A172 (cell line): ENCODE data around the gene SLC15A4. TPM values are rescaled to one million over a fixed set of nuclear protein-coding genes. Genes with fewer than 3 reads are reported as not detected.
A peak's percentile ranks its signal among the peaks of the same experiment; 100 is the strongest.
"Not testable (repeated sequence)": the region's sequence is repeated elsewhere in the genome, so short reads cannot be mapped to it uniquely, and the experiment has no call there.

Experiments used
- DNase-seq: peaks from one replicate; pipeline ENCODE4 v3.0.0-alpha.2; 2015; ENCODE audit warnings: low spot score
- total RNA-seq: library from RNA; depleted of rRNA; stranded (reverse); fragments of >200 nt; shearing (Covaris generic); gene quantifications from 2 replicates; pipeline ENCODE4 v1.2.3, GENCODE V29; 2014

Gene SLC15A4
- total RNA-seq, 1 experiment from 2014 or later, result 30.3 TPM

GRCh38 chr12:128814411-128815261, 9.1 kb downstream of the SLC15A4 start:
- DNase-seq, result no peak

- no peak for DNase-seq
These were observed 9.9 kb downstream of the SLC15A4 start for GRCh38 chr12:128813883-128814282.

GRCh38 chr12:128813392-128813791, 10.4 kb downstream of the SLC15A4 start:
- no peak for DNase-seq

- DNase-seq, result no peak
These were observed 12.0 kb downstream of the SLC15A4 start for GRCh38 chr12:128811806-128812205.

- no peak for DNase-seq
These were observed 13.3 kb downstream of the SLC15A4 start for GRCh38 chr12:128810182-128811127.

GRCh38 chr12:128808651-128809050, 15.1 kb downstream of the SLC15A4 start:
- DNase-seq, result no peak

- no peak for DNase-seq
These were observed 16.5 kb downstream of the SLC15A4 start for GRCh38 chr12:128807161-128807724.

GRCh38 chr12:128806573-128806972, 17.2 kb downstream of the SLC15A4 start:
- DNase-seq, result no peak

- not testable (repeated sequence) for DNase-seq
These were observed 18.4 kb downstream of the SLC15A4 start for GRCh38 chr12:128805406-128805805.

- no peak for DNase-seq
These were observed 19.0 kb downstream of the SLC15A4 start for GRCh38 chr12:128804762-128805161.

- DNase-seq, result no peak
These were observed 20.0 kb downstream of the SLC15A4 start for GRCh38 chr12:128803788-128804187.

GRCh38 chr12:128802756-128803155, 21.0 kb downstream of the SLC15A4 start:
- DNase-seq, result no peak

- peak; percentile 69 for DNase-seq
These were observed 21.8 kb downstream of the SLC15A4 start for GRCh38 chr12:128801879-128802391.

GRCh38 chr12:128800606-128801005, 23.2 kb downstream of the SLC15A4 start:
- no peak for DNase-seq

GRCh38 chr12:128798571-128799341, 25.0 kb downstream of the SLC15A4 start:
- no peak for DNase-seq

GRCh38 chr12:128797119-128798118, 26.3 kb downstream of the SLC15A4 start:
- peak; percentile 93 for DNase-seq

- DNase-seq, result peak; percentile 23
These were observed 27.2 kb downstream of the SLC15A4 start for GRCh38 chr12:128796439-128797118.

- no peak for DNase-seq
These were observed 28.0 kb downstream of the SLC15A4 start for GRCh38 chr12:128795530-128796361.
